ENCODE measurements around the gene SARDH.

SARDH gene

GRCh38 chr9:133738640-133739225 lies 581 bp upstream of the SARDH start:
- Histone ChIP-seq H3K9me3 (ENCODE audit: control insufficient read depth, insufficient read depth, low read depth, low read length) (no peaks in the 10 kb centered on the region), H3K27ac (ENCODE audit: extremely low read depth, low read depth, low read length) (no peak overlapping the region), H3K4me3 (ENCODE audit: low read depth, low read length) (no peak overlapping the region), H3K4me1 (ENCODE audit: control insufficient read depth, insufficient read depth, low read length) (no peaks in the 10 kb centered on the region), H3K36me3 (ENCODE audit: control insufficient read depth in 2 of 2, insufficient read depth in 1 of 2, low read length in 2 of 2) (no peaks in the 10 kb centered on the region)
- ChIA-PET POLR2A (interaction anchor here (1.1 kb wide), 1 partner anchor 279 kb away, joined by 3 read pairs; the partner anchor contains the start of gene CACFD1), CTCF (interaction anchor here (0.5 to 2.5 kb wide), 7 partner anchors 11 to 1800 kb away, joined by 3 to 15 read pairs (median 5); no protein-coding TSS in a partner anchor)
- TF ChIP-seq GLIS1 (tag by site-specific recombination; IDR thresholded peaks at IDR 0.05) = no peak
- TF ChIP-seq ZNF37A (tag by site-specific recombination; IDR thresholded peaks at IDR 0.05) = no peak
- no peak for TF ChIP-seq ZNF280C (tag by site-specific recombination; IDR thresholded peaks at IDR 0.05)
- no peak for TF ChIP-seq ZBTB1 (tag by site-specific recombination; IDR thresholded peaks at IDR 0.05)
- no peak for TF ChIP-seq ZNF157 (tag by site-specific recombination; IDR thresholded peaks at IDR 0.05)
- TF ChIP-seq INSM2 (tag by site-specific recombination; IDR thresholded peaks at IDR 0.05) = no peak
- no peak for TF ChIP-seq HOXA7 (CRISPR knock-in tag; IDR thresholded peaks at IDR 0.05; ENCODE audit: borderline replicate concordance)
- no peak for TF ChIP-seq ZNF202 (tag by site-specific recombination; IDR thresholded peaks at IDR 0.05; ENCODE audit: borderline replicate concordance)
- no peak for TF ChIP-seq GFI1B (tag by site-specific recombination; IDR thresholded peaks at IDR 0.05)
- TF ChIP-seq ZNF580 (tag by site-specific recombination; IDR thresholded peaks at IDR 0.05) = no peak

GRCh38 chr9:133737071-133737773 lies 930 bp downstream of the SARDH start:
- H3K27ac ChIP-seq (ENCODE audit: extremely low read depth, low read depth, low read length) = no peak overlapping the region
- POLR2A ChIA-PET = interaction anchor here (1.1 kb wide), 1 partner anchor 278 kb away, joined by 3 read pairs; the partner anchor contains the start of gene CACFD1

More at GRCh38 chr9:133737071-133737773, 930 bp downstream of the SARDH start:
- Histone ChIP-seq H3K36me3 (ENCODE audit: control insufficient read depth in 2 of 2, insufficient read depth in 1 of 2, low read length in 2 of 2) (no peaks in the 10 kb centered on the region), H3K4me1 (ENCODE audit: control insufficient read depth, insufficient read depth, low read length) (no peaks in the 10 kb centered on the region), H3K4me3 (ENCODE audit: low read depth, low read length) (no peak overlapping the region), H3K9me3 (ENCODE audit: control insufficient read depth, insufficient read depth, low read depth, low read length) (no peaks in the 10 kb centered on the region)
- CTCF ChIA-PET = interaction anchor here (2.0 kb wide), 1 partner anchor 10 kb away, joined by 5 read pairs; no protein-coding TSS in a partner anchor
- no peak for TF ChIP-seq ZNF670 (tag by site-specific recombination; IDR thresholded peaks at IDR 0.05; ENCODE audit: low read depth)
- TF ChIP-seq ZNF777 (tag by site-specific recombination; IDR thresholded peaks at IDR 0.05; ENCODE audit: borderline replicate concordance) = no peak
- TF ChIP-seq PBX3 (CRISPR knock-in tag; IDR thresholded peaks at IDR 0.05) = no peak
- TF ChIP-seq ZNF19 (tag by site-specific recombination; IDR thresholded peaks at IDR 0.05; ENCODE audit: low read depth) = no peak
- no peak for TF ChIP-seq ZBTB7A (tag by site-specific recombination; IDR thresholded peaks at IDR 0.05; ENCODE audit: low read depth)
- TF ChIP-seq ZNF138 (tag by site-specific recombination; IDR thresholded peaks at IDR 0.05; ENCODE audit: borderline replicate concordance) = no peak
- TF ChIP-seq BCL6B (tag by site-specific recombination; IDR thresholded peaks at IDR 0.05) = no peak
- no peak for TF ChIP-seq SP7 (tag by site-specific recombination; IDR thresholded peaks at IDR 0.05)
- no peak for TF ChIP-seq ZNF707 (tag by site-specific recombination; IDR thresholded peaks at IDR 0.05)

All from HEK293 (cell line).